H1 (cell line): ENCODE results near the gene GRM4.

ENCODE experiments used
- BRCA1 ChIP-seq: IDR thresholded peaks from 2 replicates; pipeline ENCODE4 v1.6.1; 2012; ENCODE audit warnings: low read depth, low read length, improper control_type of control experiment
- CREB1 ChIP-seq: IDR thresholded peaks from 2 replicates; pipeline ENCODE4 v1.6.1; 2012; ENCODE audit warnings: inconsistent platforms
- CTCF ChIP-seq, 3 experiments: IDR thresholded peaks; 1 replicate in 2 of 3; 2 replicates in 1 of 3; pipeline versions ENCODE4 v1.5.1 to v1.6.1; 2011; ENCODE audit warnings: low read length in 3 of 3, mild to moderate bottlenecking in 3 of 3, inconsistent platforms in 2 of 3, low read depth in 1 of 3, moderate library complexity in 1 of 3; ENCODE audit not compliant: insufficient read depth in 1 of 3; ENCODE audit errors: control extremely low read depth in 1 of 3
- JUND ChIP-seq: IDR thresholded peaks from 2 replicates; pipeline ENCODE4 v1.6.1; 2011; ENCODE audit warnings: mild to moderate bottlenecking, improper control_type of control experiment, low read length
- POLR2A ChIP-seq, 2 experiments: IDR thresholded peaks; 1 replicate in 1 of 2; 2 replicates in 1 of 2; pipeline ENCODE4 v1.6.1; 2011; ENCODE audit warnings: low read depth in 2 of 2, low read length in 2 of 2, mild to moderate bottlenecking in 2 of 2; ENCODE audit errors: control extremely low read depth in 1 of 2
- RFX5 ChIP-seq: IDR thresholded peaks from 2 replicates; pipeline ENCODE4 v1.6.1; 2011; ENCODE audit warnings: low read depth, low read length, improper control_type of control experiment, borderline replicate concordance
- SIX5 ChIP-seq: IDR thresholded peaks from 2 replicates; pipeline ENCODE4 v1.6.1; 2011; ENCODE audit warnings: mild to moderate bottlenecking, low read depth, low read length

GRCh38 chr6:33994472-33995308 lies 151.2 kb downstream of the GRM4 start:
- no peak for TF ChIP-seq JUND
- no peak for TF ChIP-seq CREB1
- no peak for TF ChIP-seq RFX5
- no peak for TF ChIP-seq CTCF (IDR thresholded peaks at IDR 0.05; ENCODE audit: control extremely low read depth in 1 of 3, insufficient read depth in 1 of 3, low read depth in 1 of 3, low read length in 3 of 3)
- TF ChIP-seq BRCA1, result no peak
- TF ChIP-seq SIX5, result no peak
- TF ChIP-seq POLR2A (IDR thresholded peaks at IDR 0.05; ENCODE audit: control extremely low read depth in 1 of 2, low read depth in 2 of 2, low read length in 2 of 2), result no peak
